Right lobe of liver (tissue), 4 donors: ENCODE data around the gene ELMOD3.
"Not testable (repeated sequence)": the region's sequence is repeated elsewhere in the genome, so short reads cannot be mapped to it uniquely, and the experiment has no call there.

Experiments used
- POLR2A ChIP-seq: fragments of 450-650 bp; IDR thresholded peaks from one replicate; pipeline ENCODE4 v1.6.1; 2017; ENCODE audit warnings: antibody characterized with exemption, mild to moderate bottlenecking
- TF ChIP-seq, protein P1 (sequence below), 4 donors: fragments of 200-600 bp in 3 of 4; fragments of 450-650 bp in 1 of 4; IDR thresholded peaks; one replicate each; pipeline versions ENCODE4 v1.5.1 to v1.8.0; 2016 to 2022; ENCODE audit warnings: antibody characterized with exemption in 4 of 4, mild to moderate bottlenecking in 2 of 4
- donor health status: DM: no; HTN: no; CAD: no.
- donor health status: DM: no; HTN: no; CAD: no.
- donor health status: DM: no; HTN: yes; CAD: no.

DNA sequence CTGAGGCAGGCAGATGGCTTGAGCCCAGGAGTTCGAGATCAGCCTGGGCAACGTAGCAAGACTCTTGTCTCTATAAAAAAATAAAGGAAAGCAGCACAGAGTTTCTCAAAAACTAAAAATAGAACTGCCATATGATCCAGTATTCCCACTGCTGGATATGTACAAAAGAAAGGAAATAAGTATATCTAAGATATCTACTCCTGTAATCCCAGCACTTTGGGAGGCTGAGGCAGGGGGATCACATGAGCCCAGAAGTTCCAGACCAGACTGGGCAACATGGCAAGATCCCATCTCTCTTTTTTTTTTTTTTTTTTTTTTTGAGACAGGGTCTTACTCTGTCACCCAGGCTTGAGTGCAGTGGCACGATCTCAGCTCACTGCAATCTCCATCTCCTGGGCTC lies 24.9 kb upstream of the ELMOD3 start:
- TF ChIP-seq, protein P1, sequence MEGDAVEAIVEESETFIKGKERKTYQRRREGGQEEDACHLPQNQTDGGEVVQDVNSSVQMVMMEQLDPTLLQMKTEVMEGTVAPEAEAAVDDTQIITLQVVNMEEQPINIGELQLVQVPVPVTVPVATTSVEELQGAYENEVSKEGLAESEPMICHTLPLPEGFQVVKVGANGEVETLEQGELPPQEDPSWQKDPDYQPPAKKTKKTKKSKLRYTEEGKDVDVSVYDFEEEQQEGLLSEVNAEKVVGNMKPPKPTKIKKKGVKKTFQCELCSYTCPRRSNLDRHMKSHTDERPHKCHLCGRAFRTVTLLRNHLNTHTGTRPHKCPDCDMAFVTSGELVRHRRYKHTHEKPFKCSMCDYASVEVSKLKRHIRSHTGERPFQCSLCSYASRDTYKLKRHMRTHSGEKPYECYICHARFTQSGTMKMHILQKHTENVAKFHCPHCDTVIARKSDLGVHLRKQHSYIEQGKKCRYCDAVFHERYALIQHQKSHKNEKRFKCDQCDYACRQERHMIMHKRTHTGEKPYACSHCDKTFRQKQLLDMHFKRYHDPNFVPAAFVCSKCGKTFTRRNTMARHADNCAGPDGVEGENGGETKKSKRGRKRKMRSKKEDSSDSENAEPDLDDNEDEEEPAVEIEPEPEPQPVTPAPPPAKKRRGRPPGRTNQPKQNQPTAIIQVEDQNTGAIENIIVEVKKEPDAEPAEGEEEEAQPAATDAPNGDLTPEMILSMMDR (IDR thresholded peaks at IDR 0.05), result not testable (repeated sequence)
- TF ChIP-seq POLR2A, result not testable (repeated sequence)
